Measurements from ENCODE around the gene TPGS1.

Gene TPGS1

GRCh38 chr19:541699-542098 is 34.4 kb downstream of the TPGS1 start:
- no peak overlapping the region for H3K9ac ChIP-seq (ENCODE audit: low read length)
- no peaks in the 10 kb centered on the region for H3K27me3 ChIP-seq (ENCODE audit: control insufficient read depth, insufficient read depth, low read length)
- H3K4me1 ChIP-seq (ENCODE audit: control insufficient read depth, low read depth, low read length): no peaks in the 10 kb centered on the region
- no peaks in the 10 kb centered on the region for H3K9me3 ChIP-seq (ENCODE audit: control insufficient read depth, low read depth, low read length)
- H3K27ac ChIP-seq (ENCODE audit: low read length): no peak overlapping the region
- peaks cover 15% of the 10 kb centered on the region for H3K36me3 ChIP-seq (ENCODE audit: control insufficient read depth, low read depth, low read length)
- no peak overlapping the region for H3K4me3 ChIP-seq (ENCODE audit: low read length)

- Histone ChIP-seq H3K27me3 (ENCODE audit: control insufficient read depth, insufficient read depth, low read length) (no peaks in the 10 kb centered on the region), H3K4me1 (ENCODE audit: control insufficient read depth, low read depth, low read length) (no peaks in the 10 kb centered on the region), H3K36me3 (ENCODE audit: control insufficient read depth, low read depth, low read length) (peaks cover 12% of the 10 kb centered on the region), H3K9me3 (ENCODE audit: control insufficient read depth, low read depth, low read length) (no peaks in the 10 kb centered on the region), H3K9ac (ENCODE audit: low read length) (no peak overlapping the region), H3K4me3 (ENCODE audit: low read length) (no peak overlapping the region), H3K27ac (ENCODE audit: low read length) (no peak overlapping the region)
These were observed 35.0 kb downstream of the TPGS1 start for GRCh38 chr19:542173-542866.

GRCh38 chr19:543910-544608 is 36.8 kb downstream of the TPGS1 start, which contains the start of gene GZMM:
Gene GZMM (plus strand): TSS chr19:544053. CDS start chr19:544072, 19 bp downstream.
- no peak within 1 kb of the TSS for H3K27ac ChIP-seq (ENCODE audit: low read length)
- no peak within 1 kb of the TSS for H3K9ac ChIP-seq (ENCODE audit: low read length)
- no peaks in the 10 kb centered on the region for H3K9me3 ChIP-seq (ENCODE audit: control insufficient read depth, low read depth, low read length)

GRCh38 chr19:547117-547516 is 39.8 kb downstream of the TPGS1 start:
- Histone ChIP-seq H3K4me1 (ENCODE audit: control insufficient read depth, low read depth, low read length) (no peaks in the 10 kb centered on the region), H3K36me3 (ENCODE audit: control insufficient read depth, low read depth, low read length) (peaks cover under 1% of the 10 kb centered on the region), H3K4me3 (ENCODE audit: low read length) (no peak overlapping the region), H3K27ac (ENCODE audit: low read length) (no peak overlapping the region), H3K9me3 (ENCODE audit: control insufficient read depth, low read depth, low read length) (no peaks in the 10 kb centered on the region), H3K9ac (ENCODE audit: low read length) (no peak overlapping the region), H3K27me3 (ENCODE audit: control insufficient read depth, insufficient read depth, low read length) (no peaks in the 10 kb centered on the region)

More at GRCh38 chr19:543910-544608, 36.8 kb downstream of the TPGS1 start, which contains the start of gene GZMM:
- peaks cover 3% of the 10 kb centered on the region for H3K36me3 ChIP-seq (ENCODE audit: control insufficient read depth, low read depth, low read length)
- H3K4me1 ChIP-seq (ENCODE audit: control insufficient read depth, low read depth, low read length): no peaks in the 10 kb centered on the region
- no peak within 1 kb of the TSS for H3K4me3 ChIP-seq (ENCODE audit: low read length)
- no peaks in the 10 kb centered on the region for H3K27me3 ChIP-seq (ENCODE audit: control insufficient read depth, insufficient read depth, low read length)

GRCh38 chr19:547836-548720 is 40.8 kb downstream of the TPGS1 start:
- H3K36me3 ChIP-seq (ENCODE audit: control insufficient read depth, low read depth, low read length): no peaks in the 10 kb centered on the region

GRCh38 chr19:548886-549830 is 41.9 kb downstream of the TPGS1 start:
- Histone ChIP-seq H3K9ac (ENCODE audit: low read length) (no peak overlapping the region), H3K4me1 (ENCODE audit: control insufficient read depth, low read depth, low read length) (no peaks in the 10 kb centered on the region), H3K9me3 (ENCODE audit: control insufficient read depth, low read depth, low read length) (no peaks in the 10 kb centered on the region), H3K27ac (ENCODE audit: low read length) (no peak overlapping the region), H3K4me3 (ENCODE audit: low read length) (no peak overlapping the region), H3K36me3 (ENCODE audit: control insufficient read depth, low read depth, low read length) (no peaks in the 10 kb centered on the region), H3K27me3 (ENCODE audit: control insufficient read depth, insufficient read depth, low read length) (no peaks in the 10 kb centered on the region)

More at GRCh38 chr19:547836-548720, 40.8 kb downstream of the TPGS1 start:
- H3K4me3 ChIP-seq (ENCODE audit: low read length): no peak overlapping the region
- H3K27me3 ChIP-seq (ENCODE audit: control insufficient read depth, insufficient read depth, low read length): no peaks in the 10 kb centered on the region
- no peaks in the 10 kb centered on the region for H3K9me3 ChIP-seq (ENCODE audit: control insufficient read depth, low read depth, low read length)
- H3K27ac ChIP-seq (ENCODE audit: low read length): no peak overlapping the region
- H3K4me1 ChIP-seq (ENCODE audit: control insufficient read depth, low read depth, low read length): no peaks in the 10 kb centered on the region
- no peak overlapping the region for H3K9ac ChIP-seq (ENCODE audit: low read length)

GRCh38 chr19:554817-555216 is 47.5 kb downstream of the TPGS1 start:
- H3K4me1 ChIP-seq (ENCODE audit: control insufficient read depth, low read depth, low read length): no peaks in the 10 kb centered on the region
- H3K27me3 ChIP-seq (ENCODE audit: control insufficient read depth, insufficient read depth, low read length): no peaks in the 10 kb centered on the region
- H3K9me3 ChIP-seq (ENCODE audit: control insufficient read depth, low read depth, low read length): no peaks in the 10 kb centered on the region
- H3K9ac ChIP-seq (ENCODE audit: low read length): no peak overlapping the region
- H3K4me3 ChIP-seq (ENCODE audit: low read length): no peak overlapping the region
- no peaks in the 10 kb centered on the region for H3K36me3 ChIP-seq (ENCODE audit: control insufficient read depth, low read depth, low read length)
- H3K27ac ChIP-seq (ENCODE audit: low read length): no peak overlapping the region

- H3K9me3 ChIP-seq (ENCODE audit: control insufficient read depth, low read depth, low read length): no peaks in the 10 kb centered on the region
- no peak overlapping the region for H3K27ac ChIP-seq (ENCODE audit: low read length)
- H3K4me1 ChIP-seq (ENCODE audit: control insufficient read depth, low read depth, low read length): no peaks in the 10 kb centered on the region
- no peak overlapping the region for H3K9ac ChIP-seq (ENCODE audit: low read length)
- no peaks in the 10 kb centered on the region for H3K27me3 ChIP-seq (ENCODE audit: control insufficient read depth, insufficient read depth, low read length)
- H3K4me3 ChIP-seq (ENCODE audit: low read length): no peak overlapping the region
- H3K36me3 ChIP-seq (ENCODE audit: control insufficient read depth, low read depth, low read length): no peaks in the 10 kb centered on the region
These were observed 48.1 kb downstream of the TPGS1 start for GRCh38 chr19:555474-555808.

GRCh38 chr19:556611-557382 is 49.5 kb downstream of the TPGS1 start:
- Histone ChIP-seq H3K4me1 (ENCODE audit: control insufficient read depth, low read depth, low read length) (no peaks in the 10 kb centered on the region), H3K36me3 (ENCODE audit: control insufficient read depth, low read depth, low read length) (no peaks in the 10 kb centered on the region), H3K27me3 (ENCODE audit: control insufficient read depth, insufficient read depth, low read length) (no peaks in the 10 kb centered on the region), H3K9ac (ENCODE audit: low read length) (no peak overlapping the region), H3K27ac (ENCODE audit: low read length) (no peak overlapping the region), H3K4me3 (ENCODE audit: low read length) (no peak overlapping the region), H3K9me3 (ENCODE audit: control insufficient read depth, low read depth, low read length) (no peaks in the 10 kb centered on the region)

- H3K4me3 ChIP-seq (ENCODE audit: low read length): no peak overlapping the region
- H3K36me3 ChIP-seq (ENCODE audit: control insufficient read depth, low read depth, low read length): no peaks in the 10 kb centered on the region
- H3K4me1 ChIP-seq (ENCODE audit: control insufficient read depth, low read depth, low read length): no peaks in the 10 kb centered on the region
- H3K27me3 ChIP-seq (ENCODE audit: control insufficient read depth, insufficient read depth, low read length): no peaks in the 10 kb centered on the region
- no peak overlapping the region for H3K9ac ChIP-seq (ENCODE audit: low read length)
- no peak overlapping the region for H3K27ac ChIP-seq (ENCODE audit: low read length)
- no peaks in the 10 kb centered on the region for H3K9me3 ChIP-seq (ENCODE audit: control insufficient read depth, low read depth, low read length)
These were observed 51.6 kb downstream of the TPGS1 start for GRCh38 chr19:558770-559439.

Data from iPS-18a (cell line).